Activated CD4-positive, alpha-beta memory T cell treated with anti-CD3 and anti-CD28 coated beads for 36 hours (primary cell): Measurements from ENCODE around the gene HELZ. TPM values are rescaled to one million over a fixed set of nuclear protein-coding genes. Genes with fewer than 3 reads are reported as not detected.
"Not testable (repeated sequence)": the region's sequence is repeated elsewhere in the genome, so short reads cannot be mapped to it uniquely, and the experiment has no call there.

Source experiments
- CTCF ChIA-PET: fragments of 350-600 bp; sonication (Branson Sonifier 250); formaldehyde crosslinking; loops from one replicate; lab custom pipeline; 2021; ENCODE audit warnings: antibody characterized with exemption, inconsistent platforms; lab: Charles Lee
- POLR2A ChIA-PET: fragments of 350-600 bp; sonication (Branson Sonifier 250); formaldehyde crosslinking; loops from one replicate; lab custom pipeline; 2021; ENCODE audit warnings: antibody characterized with exemption; lab: Charles Lee
- DNase-seq: peaks from one replicate; pipeline ENCODE4 v3.0.0-alpha.2; 2020
- H3K27ac Mint-ChIP-seq: one replicate; pipeline ENCODE4 v1.8.0; 2021; ENCODE audit warnings: mixed read lengths
- H3K27me3 Mint-ChIP-seq: one replicate; pipeline ENCODE4 v1.8.0; 2021; ENCODE audit warnings: mixed read lengths
- H3K36me3 Mint-ChIP-seq: one replicate; pipeline ENCODE4 v1.8.0; 2021; ENCODE audit warnings: mixed read lengths
- H3K4me1 Mint-ChIP-seq: one replicate; pipeline ENCODE4 v1.8.0; 2021; ENCODE audit warnings: low read depth, mixed read lengths
- H3K4me3 Mint-ChIP-seq: one replicate; pipeline ENCODE4 v1.8.0; 2021; ENCODE audit warnings: mild to moderate bottlenecking, mixed read lengths
- H3K9me3 Mint-ChIP-seq: one replicate; pipeline ENCODE4 v1.8.0; 2021; ENCODE audit warnings: mixed read lengths
- intact Hi-C: fragments of 100-400 bp; cut with micrococcal nuclease; formaldehyde crosslinking; loops from one replicate; pipeline ENCODE4 v1.15.1; 2023
- total RNA-seq, 2 experiments: library from RNA; stranded (reverse); gene quantifications; one replicate each; pipeline ENCODE4 v1.2.3, GENCODE V29; 2021

HELZ gene
- total RNA-seq, 2 experiments from 2014 or later = 52.0 to 53.1 TPM

- DNase-seq = no peak
- no peaks in the 10 kb centered on the region for H3K4me1 Mint-ChIP-seq
- no peaks in the 10 kb centered on the region for H3K9me3 Mint-ChIP-seq
- ChIA-PET CTCF (interaction anchor here (0.6 kb wide), 1 partner anchor 29 kb away, joined by 3 read pairs; no protein-coding TSS in a partner anchor), POLR2A (no interaction called here)
- no peaks in the 10 kb centered on the region for H3K36me3 Mint-ChIP-seq
- H3K4me3 Mint-ChIP-seq = no peak overlapping the region
- no peaks in the 10 kb centered on the region for H3K27me3 Mint-ChIP-seq
- H3K27ac Mint-ChIP-seq = no peak overlapping the region
- intact Hi-C loops = no loop called here
Observed at GRCh38 chr17:67281053-67281452, 36.1 kb upstream of the HELZ start.

- no peaks in the 10 kb centered on the region for H3K9me3 Mint-ChIP-seq
- DNase-seq = no peak
- ChIA-PET CTCF (no interaction called here), POLR2A (no interaction called here)
- H3K27ac Mint-ChIP-seq = no peak overlapping the region
- no peaks in the 10 kb centered on the region for H3K4me1 Mint-ChIP-seq
- H3K27me3 Mint-ChIP-seq = no peaks in the 10 kb centered on the region
- no peaks in the 10 kb centered on the region for H3K36me3 Mint-ChIP-seq
- intact Hi-C loops = no loop called here
- H3K4me3 Mint-ChIP-seq = no peak overlapping the region
Observed at GRCh38 chr17:67280279-67280678, 35.3 kb upstream of the HELZ start.

GRCh38 chr17:67279115-67279514 is 34.1 kb upstream of the HELZ start:
- Mint-ChIP-seq H3K27ac (no peak overlapping the region), H3K27me3 (no peaks in the 10 kb centered on the region), H3K36me3 (no peaks in the 10 kb centered on the region), H3K9me3 (no peaks in the 10 kb centered on the region), H3K4me1 (no peaks in the 10 kb centered on the region), H3K4me3 (no peak overlapping the region)
- no peak for DNase-seq
- ChIA-PET POLR2A (no interaction called here), CTCF (no interaction called here)
- intact Hi-C loops = no loop called here

GRCh38 chr17:67278363-67278762 is 33.4 kb upstream of the HELZ start:
- CTCF ChIA-PET = no interaction called here
- no peaks in the 10 kb centered on the region for H3K4me1 Mint-ChIP-seq
- no peaks in the 10 kb centered on the region for H3K36me3 Mint-ChIP-seq
- POLR2A ChIA-PET = no interaction called here
- intact Hi-C loops = no loop called here
- H3K9me3 Mint-ChIP-seq = no peaks in the 10 kb centered on the region
- no peak overlapping the region for H3K27ac Mint-ChIP-seq
- no peaks in the 10 kb centered on the region for H3K27me3 Mint-ChIP-seq
- H3K4me3 Mint-ChIP-seq = no peak overlapping the region
- DNase-seq = no peak

- no peak for DNase-seq
- Mint-ChIP-seq H3K4me1 (no peaks in the 10 kb centered on the region), H3K36me3 (no peaks in the 10 kb centered on the region), H3K4me3 (no peak overlapping the region), H3K27me3 (no peaks in the 10 kb centered on the region), H3K9me3 (no peaks in the 10 kb centered on the region), H3K27ac (no peak overlapping the region)
- CTCF ChIA-PET = interaction anchor here (0.6 kb wide), 1 partner anchor 639 kb away, joined by 3 read pairs; no protein-coding TSS in a partner anchor
- intact Hi-C loops = no loop called here
- POLR2A ChIA-PET = no interaction called here
Observed at GRCh38 chr17:67276075-67276474, 31.1 kb upstream of the HELZ start.

- Mint-ChIP-seq H3K27me3 (no peaks in the 10 kb centered on the region), H3K4me1 (no peaks in the 10 kb centered on the region), H3K9me3 (no peaks in the 10 kb centered on the region), H3K4me3 (no peak overlapping the region), H3K27ac (no peak overlapping the region), H3K36me3 (no peaks in the 10 kb centered on the region)
- no peak for DNase-seq
- CTCF ChIA-PET = interaction anchor here (0.7 kb wide), 1 partner anchor 506 kb away, joined by 3 read pairs; no protein-coding TSS in a partner anchor
- POLR2A ChIA-PET = no interaction called here
- intact Hi-C loops = no loop called here
Observed at GRCh38 chr17:67274466-67274865, 29.5 kb upstream of the HELZ start.

- ChIA-PET CTCF (interaction anchor here (0.7 to 1.3 kb wide), 2 partner anchors 18 to 505 kb away, joined by 3 read pairs; no protein-coding TSS in a partner anchor), POLR2A (no interaction called here)
- H3K36me3 Mint-ChIP-seq = no peaks in the 10 kb centered on the region
- no peak overlapping the region for H3K27ac Mint-ChIP-seq
- H3K27me3 Mint-ChIP-seq = no peaks in the 10 kb centered on the region
- no peaks in the 10 kb centered on the region for H3K4me1 Mint-ChIP-seq
- no peak for DNase-seq
- H3K9me3 Mint-ChIP-seq = no peaks in the 10 kb centered on the region
- H3K4me3 Mint-ChIP-seq = no peak overlapping the region
- intact Hi-C loops = no loop called here
Observed at GRCh38 chr17:67273900-67274299, 28.9 kb upstream of the HELZ start.

- ChIA-PET CTCF (interaction anchor here (0.6 to 1.3 kb wide), 3 partner anchors 11 to 506 kb away, joined by 3 to 4 read pairs (median 3); no protein-coding TSS in a partner anchor), POLR2A (no interaction called here)
- intact Hi-C loops = no loop called here
- no peak for DNase-seq
- no peaks in the 10 kb centered on the region for H3K27me3 Mint-ChIP-seq
- no peak overlapping the region for H3K4me3 Mint-ChIP-seq
- H3K36me3 Mint-ChIP-seq = no peaks in the 10 kb centered on the region
- no peaks in the 10 kb centered on the region for H3K9me3 Mint-ChIP-seq
- H3K4me1 Mint-ChIP-seq = no peaks in the 10 kb centered on the region
- no peak overlapping the region for H3K27ac Mint-ChIP-seq
Observed at GRCh38 chr17:67272312-67273047, 27.5 kb upstream of the HELZ start.

- H3K27ac Mint-ChIP-seq, H3K4me3 Mint-ChIP-seq, POLR2A ChIA-PET, H3K9me3 Mint-ChIP-seq, DNase-seq, H3K27me3 Mint-ChIP-seq, H3K4me1 Mint-ChIP-seq, H3K36me3 Mint-ChIP-seq, intact Hi-C loops: not testable (repeated sequence)
- CTCF ChIA-PET = interaction anchor here (0.6 kb wide), 1 partner anchor 50 kb away, joined by 4 read pairs; no protein-coding TSS in a partner anchor
Observed at GRCh38 chr17:67271187-67271586, 26.2 kb upstream of the HELZ start.

GRCh38 chr17:67270416-67270815 is 25.4 kb upstream of the HELZ start:
- intact Hi-C loops = no loop called here
- no peaks in the 10 kb centered on the region for H3K4me1 Mint-ChIP-seq
- POLR2A ChIA-PET = no interaction called here
- CTCF ChIA-PET = no interaction called here
- H3K4me3 Mint-ChIP-seq = no peak overlapping the region
- no peaks in the 10 kb centered on the region for H3K36me3 Mint-ChIP-seq
- no peaks in the 10 kb centered on the region for H3K27me3 Mint-ChIP-seq
- no peak for DNase-seq
- H3K9me3 Mint-ChIP-seq = no peaks in the 10 kb centered on the region
- H3K27ac Mint-ChIP-seq = no peak overlapping the region

- no peak for DNase-seq
- ChIA-PET POLR2A (interaction anchor here (1.0 kb wide), 1 partner anchor 23 kb away, joined by 3 read pairs; no protein-coding TSS in a partner anchor), CTCF (no interaction called here)
- H3K36me3 Mint-ChIP-seq = no peaks in the 10 kb centered on the region
- intact Hi-C loops = no loop called here
- no peak overlapping the region for H3K27ac Mint-ChIP-seq
- H3K4me1 Mint-ChIP-seq = no peaks in the 10 kb centered on the region
- H3K4me3 Mint-ChIP-seq = no peak overlapping the region
- no peaks in the 10 kb centered on the region for H3K9me3 Mint-ChIP-seq
- no peaks in the 10 kb centered on the region for H3K27me3 Mint-ChIP-seq
Observed at GRCh38 chr17:67266496-67266895, 21.5 kb upstream of the HELZ start.

GRCh38 chr17:67265436-67266019 is 20.5 kb upstream of the HELZ start:
- no peaks in the 10 kb centered on the region for H3K27me3 Mint-ChIP-seq
- H3K27ac Mint-ChIP-seq = no peak overlapping the region
- CTCF ChIA-PET = no interaction called here
- no peaks in the 10 kb centered on the region for H3K9me3 Mint-ChIP-seq
- POLR2A ChIA-PET = no interaction called here
- intact Hi-C loops = no loop called here
- no peaks in the 10 kb centered on the region for H3K36me3 Mint-ChIP-seq
- no peak for DNase-seq
- no peaks in the 10 kb centered on the region for H3K4me1 Mint-ChIP-seq
- no peak overlapping the region for H3K4me3 Mint-ChIP-seq
